IPS-NIHi7 (cell line): ENCODE measurements around the gene ABCC1.
A peak's percentile ranks its signal among the peaks of the same experiment; 100 is the strongest.

Experiments used
- DNase-seq: peaks from one replicate; pipeline ENCODE4 v3.0.0; 2012; ENCODE audit warnings: mixed read lengths; ENCODE audit errors: extremely low spot score

ABCC1 gene

DNA sequence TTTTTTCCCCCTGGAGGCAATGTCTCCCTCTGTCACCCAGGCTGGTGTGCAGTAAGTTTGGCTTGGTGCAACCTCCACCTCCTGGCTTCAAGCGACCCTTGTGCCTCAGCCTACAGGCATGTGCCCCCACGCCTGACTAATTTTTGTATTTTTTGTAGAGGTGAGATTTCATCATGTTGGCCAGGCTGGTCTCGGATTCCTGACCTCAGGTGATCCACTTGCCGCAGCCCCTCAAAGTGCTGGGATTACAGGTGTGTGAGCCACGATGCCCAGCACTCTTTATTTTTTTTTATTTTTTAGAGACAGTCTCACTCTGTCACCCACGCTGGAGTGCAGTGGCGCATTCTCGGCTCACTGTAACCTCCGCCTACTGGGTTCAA, 160.7 kb downstream of the ABCC1 start:
- DNase-seq = no peak

DNA sequence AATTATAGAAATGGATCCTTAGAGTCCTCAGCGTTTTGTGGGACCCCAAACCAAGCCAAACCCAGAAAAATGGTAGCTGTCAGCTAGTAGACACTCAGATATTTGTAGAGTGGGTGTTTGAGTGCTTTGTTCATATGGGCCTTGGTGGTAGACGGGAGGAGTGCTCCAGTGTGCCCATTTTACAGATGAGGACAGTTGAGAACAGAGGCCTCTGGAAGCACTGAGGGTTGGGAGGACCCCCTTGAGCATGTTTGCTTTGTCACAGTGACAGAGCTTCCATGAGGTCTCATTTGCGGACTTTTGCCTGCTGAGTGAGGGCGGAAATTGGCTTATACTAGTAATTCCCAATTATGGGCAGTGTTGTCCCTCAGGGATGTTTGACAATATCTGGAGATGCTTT, 162.2 kb downstream of the ABCC1 start:
- no peak for DNase-seq

DNA sequence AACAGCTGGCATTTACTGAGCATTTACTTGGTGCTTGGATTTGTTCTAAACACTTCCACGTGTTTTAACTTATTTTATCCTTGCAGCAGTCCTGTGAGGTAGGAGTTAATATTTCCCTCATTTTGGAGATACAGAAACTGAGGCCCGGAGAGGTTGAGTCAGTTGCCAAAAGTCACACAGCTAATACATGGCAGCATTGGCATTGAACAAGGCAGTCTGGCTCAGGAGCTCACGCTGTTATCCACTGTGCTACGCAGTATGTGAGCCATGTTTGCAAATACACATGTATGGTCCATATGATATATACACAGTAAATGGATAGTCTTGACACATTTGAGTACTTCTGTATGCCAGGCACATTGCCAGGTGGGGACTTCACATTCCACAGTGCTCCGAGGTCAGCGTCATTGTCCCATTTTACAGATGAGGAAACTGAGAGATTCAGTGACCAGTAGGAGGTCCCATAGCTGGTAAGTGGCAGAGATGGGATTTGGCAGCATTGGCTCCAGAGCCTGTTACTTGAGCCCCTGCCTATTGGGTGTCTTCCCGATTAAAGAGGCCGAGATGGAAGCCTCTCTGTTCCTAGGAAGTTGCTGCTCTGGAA, 163.1 kb downstream of the ABCC1 start:
- DNase-seq = no peak

DNA sequence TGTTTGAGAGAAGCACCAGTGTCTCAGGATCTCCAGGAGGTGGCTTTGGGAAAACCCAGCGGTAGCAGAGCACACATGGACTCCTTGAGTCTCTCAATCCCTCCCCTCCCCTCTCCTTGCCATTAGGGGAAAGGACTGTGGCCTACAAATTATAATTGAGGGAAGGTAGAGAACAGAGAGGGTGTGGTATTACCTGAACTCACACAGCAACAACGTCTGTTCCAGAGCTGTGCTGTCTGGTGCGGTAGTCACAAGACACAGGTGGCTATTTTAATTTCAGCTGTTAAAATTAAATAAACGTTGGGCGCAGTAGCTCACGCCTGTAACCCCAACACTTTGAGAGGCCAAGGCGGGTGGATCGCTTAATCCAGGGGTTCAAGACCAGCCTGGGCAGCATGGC, 163.7 kb downstream of the ABCC1 start:
- no peak for DNase-seq

DNA sequence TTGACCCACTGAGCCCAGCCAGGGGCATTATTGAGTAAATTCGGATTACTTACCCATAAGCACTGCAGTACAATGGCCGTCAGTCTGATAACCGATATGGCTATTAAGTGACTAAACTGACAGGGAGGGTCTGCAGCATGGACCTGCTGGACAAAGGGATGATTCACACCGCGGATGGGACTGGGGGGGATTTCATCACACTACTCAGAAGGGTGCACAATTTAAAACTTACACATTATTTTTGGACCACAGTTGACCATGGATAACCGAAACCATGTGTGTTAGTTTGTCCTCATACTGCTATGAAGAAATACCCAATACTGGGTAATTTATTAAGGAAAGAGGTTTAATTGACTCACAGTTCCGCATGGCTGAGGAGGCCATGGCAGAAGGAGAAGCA, 167.4 kb downstream of the ABCC1 start:
- no peak for DNase-seq

DNA sequence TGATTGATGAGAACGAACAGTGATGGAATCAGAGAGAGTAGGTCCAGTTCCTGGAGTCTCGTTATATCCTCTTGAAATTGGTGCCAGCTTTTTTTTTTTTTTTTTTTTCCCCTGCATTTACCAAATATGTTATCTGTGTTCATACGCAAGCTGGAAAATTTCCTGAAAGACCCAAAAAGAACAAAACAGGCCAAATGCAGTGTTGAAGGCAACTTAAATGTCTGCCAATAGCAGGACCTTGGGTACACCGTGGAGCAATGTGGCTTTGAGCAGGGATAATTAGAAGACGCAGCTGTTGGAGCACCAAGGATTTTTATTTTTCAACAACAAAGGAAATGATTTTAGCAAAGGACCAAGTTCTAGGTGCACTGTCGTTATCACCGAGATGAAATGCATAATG, 168.9 kb downstream of the ABCC1 start:
- DNase-seq = no peak

DNA sequence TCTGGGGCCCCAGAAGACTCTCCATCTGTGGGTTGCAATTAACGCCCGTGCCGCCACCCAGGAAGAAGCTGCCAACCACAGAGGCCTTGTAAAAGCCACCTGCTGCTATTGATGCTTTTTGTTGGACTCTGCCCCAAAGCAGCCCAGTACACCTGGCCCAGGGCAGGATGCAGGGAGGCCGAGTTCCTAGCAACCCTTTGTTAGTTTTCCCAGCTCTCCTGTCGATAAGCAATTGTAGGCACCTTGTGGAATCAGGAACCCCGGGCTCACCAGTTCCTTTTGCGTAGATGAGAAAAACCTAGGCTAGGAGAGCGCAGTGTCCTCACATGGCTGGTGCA, 170.6 kb downstream of the ABCC1 start:
- DNase-seq = no peak

DNA sequence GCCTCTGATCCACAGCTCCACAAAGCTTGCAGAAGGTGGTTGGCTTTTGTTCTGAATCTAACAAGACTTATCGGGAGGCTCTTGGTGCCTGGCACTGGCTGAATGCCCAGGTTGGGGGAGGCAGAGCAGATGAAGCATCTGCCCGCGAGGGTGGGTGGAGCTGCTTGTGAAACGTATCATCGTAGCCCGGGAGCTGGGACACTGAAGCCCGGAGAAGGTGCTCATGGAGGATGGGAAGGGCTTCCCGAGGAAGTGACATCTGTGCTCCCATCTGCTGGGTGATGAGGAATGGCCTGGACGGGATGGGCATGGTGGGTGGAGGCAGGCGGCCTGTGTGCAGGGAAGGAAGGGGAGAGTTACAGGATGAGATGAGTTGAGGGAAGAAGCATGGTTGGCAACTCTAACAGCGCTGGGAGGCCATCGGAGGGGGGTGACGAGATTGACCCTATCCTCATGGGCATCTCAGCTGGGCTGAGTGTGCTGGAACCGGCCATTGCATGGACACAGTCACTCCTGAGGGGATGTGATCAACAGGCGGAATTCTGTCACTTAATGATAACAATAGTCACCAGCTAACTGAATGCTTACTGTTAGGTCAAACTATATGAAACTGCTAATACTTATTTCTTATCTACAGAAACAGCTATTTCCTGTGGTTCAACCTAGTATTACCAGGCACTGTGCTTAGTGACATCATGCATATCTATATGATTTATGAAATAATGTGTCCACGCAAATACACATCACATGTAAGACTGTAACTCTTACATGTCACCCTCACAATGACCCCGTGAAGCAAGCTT, 171.2 kb downstream of the ABCC1 start:
- no peak for DNase-seq

DNA sequence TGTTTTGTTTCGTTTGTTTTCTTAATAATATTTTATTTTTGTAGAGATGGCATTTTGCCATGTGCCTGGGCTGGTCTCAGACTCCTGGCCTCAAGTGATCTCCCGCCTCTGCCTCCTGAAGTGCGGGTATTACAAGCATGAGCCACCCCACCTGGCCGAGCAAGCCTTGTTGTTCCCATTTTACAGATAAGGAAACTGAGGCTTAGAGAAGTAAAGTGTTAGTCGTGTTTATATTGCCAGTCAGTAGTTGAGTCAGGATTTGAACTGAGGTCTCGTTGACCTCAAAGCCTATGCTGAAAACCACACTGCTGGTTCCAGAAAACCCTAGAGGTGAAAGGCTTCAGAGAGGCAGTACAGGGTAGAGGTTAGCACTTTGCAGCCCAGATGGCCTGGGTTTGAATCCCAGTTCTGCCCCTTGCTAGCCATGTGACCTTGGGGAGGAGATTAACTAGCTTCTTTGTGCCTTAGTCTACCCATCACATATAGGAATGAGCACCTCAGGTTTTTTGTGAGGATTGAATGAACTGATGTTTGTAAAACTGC, 171.8 kb downstream of the ABCC1 start:
- no peak for DNase-seq

DNA sequence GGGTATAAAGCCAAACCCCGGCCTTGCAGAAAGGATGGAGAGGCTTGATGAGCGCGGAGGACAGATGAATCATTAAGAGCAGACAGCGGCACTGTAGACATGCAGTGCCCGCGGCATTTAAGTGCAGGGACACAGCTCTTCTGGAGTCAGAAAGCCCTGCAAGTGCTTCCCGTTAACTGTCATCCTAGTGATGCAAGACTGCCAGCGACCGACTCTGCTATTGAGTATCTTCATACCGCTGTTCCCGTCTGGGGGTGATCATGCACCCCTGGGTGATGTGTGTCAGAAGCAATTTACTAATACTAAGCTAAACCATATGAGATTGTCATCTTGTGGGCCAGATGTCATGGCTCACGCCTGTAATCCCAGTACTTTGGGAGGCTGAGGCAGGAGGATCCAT, 172.8 kb downstream of the ABCC1 start:
- no peak for DNase-seq

DNA sequence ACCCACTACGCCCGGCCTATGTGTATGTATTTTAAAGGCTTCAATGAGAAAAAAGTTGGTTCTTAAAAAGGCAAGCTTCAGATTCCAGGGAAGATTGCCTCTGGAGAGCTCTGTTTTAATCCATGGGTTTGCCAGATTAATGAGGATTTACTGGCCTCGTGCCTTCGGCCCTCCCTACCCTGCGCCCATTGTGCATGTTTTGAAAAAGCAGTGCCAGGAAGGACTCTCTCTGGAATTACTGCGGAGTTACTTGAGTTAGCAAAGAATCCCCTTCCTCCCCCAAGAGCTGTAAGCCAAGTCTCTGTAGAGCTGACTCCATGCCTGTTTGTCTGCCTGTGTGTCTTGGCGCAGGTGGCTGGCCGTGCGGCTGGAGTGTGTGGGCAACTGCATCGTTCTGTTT, 175.0 kb downstream of the ABCC1 start:
- DNase-seq = no peak

DNA sequence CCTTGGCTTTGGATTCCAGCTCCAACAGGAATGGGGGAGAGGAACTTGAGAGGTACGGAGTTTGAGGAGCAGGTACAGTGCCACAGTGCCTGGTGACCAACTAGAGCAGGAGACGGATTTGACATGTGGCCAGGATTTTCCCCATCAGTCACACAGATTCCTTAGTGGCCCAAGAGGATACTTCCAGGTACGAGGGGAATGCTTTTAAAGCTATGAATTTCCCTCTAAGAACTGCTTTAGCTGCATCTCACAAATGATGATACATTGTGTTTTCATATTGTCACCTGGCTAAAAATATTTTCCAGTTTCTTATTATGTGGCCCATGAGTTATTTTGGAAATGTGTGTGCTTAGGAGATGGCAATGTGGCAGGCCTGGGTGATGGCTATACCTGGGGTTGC, 175.6 kb downstream of the ABCC1 start:
- no peak for DNase-seq

DNA sequence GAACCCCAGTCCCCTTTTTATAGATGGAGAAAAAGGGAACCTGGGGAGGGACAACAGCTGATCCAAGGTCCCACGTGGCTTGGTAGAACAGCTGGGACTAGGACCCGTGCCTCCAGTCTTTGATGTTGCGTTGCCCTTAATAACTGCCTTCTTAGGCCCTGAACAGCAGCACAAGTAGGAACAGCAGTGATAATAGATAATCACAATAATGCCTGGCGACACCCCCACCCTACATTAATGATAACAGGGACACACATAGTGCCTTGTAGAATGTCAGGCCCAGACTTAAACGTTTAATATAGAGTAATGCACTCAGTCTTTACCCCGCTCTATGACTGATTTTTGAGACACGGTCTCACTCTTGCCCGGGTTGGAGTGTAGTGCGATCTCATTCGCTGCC, 177.5 kb downstream of the ABCC1 start:
- no peak for DNase-seq

DNA sequence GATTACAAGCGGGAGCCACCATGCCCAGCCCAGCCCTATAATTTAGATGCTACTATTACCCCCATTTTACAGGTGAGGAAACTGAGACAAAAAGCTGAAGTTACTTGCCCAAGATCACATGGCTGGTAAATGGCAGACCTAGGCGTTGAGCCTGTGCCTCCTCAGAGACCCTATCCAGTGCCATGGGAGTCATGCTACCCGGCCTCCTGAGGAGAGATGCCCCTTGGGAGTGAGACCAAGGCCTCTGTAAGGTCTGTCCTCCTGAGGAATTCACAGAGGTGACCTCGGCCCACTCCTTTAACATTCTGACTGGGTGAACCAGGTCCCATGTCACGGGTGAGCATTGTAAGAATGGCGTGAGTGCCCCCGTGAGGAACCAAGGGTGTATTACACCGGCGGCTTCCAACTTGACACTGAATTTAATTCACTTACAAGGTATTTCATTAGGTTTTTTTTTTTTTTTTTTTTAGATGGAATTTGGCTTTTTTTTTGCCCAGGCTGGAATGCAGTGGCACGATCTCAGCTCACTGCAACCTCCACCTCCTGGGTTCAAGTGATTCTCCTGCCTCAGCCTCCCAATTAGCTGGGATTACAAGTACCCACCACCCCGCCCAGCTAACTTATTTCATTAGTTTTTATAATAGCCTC, 178.2 kb downstream of the ABCC1 start:
- DNase-seq = peak; percentile 92

DNA sequence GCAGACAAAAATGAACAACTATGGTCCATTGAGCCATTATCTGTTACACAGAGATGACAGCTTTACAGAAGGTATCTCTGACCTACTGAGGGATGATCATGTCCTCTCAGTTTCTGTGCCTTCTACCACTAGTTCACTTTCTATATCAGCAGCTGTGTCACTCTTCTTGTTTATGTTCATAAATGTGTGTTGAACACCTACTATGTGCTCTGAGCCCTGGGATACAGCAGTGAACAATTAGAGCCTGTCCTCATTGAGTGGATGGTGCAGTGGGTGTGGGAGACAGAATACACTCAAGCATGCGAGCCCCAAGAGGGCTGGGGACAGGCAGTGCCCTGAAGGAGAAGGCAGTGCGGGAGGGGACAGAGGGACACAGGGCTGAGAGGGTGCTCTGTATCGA, 181.8 kb downstream of the ABCC1 start:
- no peak for DNase-seq

DNA sequence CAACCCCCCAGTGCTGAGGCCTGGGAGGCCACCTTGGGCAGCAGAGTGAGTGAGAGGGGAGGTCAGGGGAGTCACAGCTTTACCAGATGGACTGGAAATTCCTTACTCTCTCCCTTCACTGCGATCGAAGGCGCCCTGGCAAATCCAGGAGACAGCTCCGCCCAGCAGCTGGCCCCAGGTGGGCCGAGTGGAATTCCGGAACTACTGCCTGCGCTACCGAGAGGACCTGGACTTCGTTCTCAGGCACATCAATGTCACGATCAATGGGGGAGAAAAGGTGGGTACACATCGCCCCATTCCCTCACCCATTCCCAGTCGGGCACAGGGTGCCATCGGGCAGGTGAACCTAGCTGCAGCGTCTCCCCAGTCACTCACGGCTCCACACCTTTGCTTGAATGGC, 182.2 kb downstream of the ABCC1 start:
- DNase-seq = no peak

DNA sequence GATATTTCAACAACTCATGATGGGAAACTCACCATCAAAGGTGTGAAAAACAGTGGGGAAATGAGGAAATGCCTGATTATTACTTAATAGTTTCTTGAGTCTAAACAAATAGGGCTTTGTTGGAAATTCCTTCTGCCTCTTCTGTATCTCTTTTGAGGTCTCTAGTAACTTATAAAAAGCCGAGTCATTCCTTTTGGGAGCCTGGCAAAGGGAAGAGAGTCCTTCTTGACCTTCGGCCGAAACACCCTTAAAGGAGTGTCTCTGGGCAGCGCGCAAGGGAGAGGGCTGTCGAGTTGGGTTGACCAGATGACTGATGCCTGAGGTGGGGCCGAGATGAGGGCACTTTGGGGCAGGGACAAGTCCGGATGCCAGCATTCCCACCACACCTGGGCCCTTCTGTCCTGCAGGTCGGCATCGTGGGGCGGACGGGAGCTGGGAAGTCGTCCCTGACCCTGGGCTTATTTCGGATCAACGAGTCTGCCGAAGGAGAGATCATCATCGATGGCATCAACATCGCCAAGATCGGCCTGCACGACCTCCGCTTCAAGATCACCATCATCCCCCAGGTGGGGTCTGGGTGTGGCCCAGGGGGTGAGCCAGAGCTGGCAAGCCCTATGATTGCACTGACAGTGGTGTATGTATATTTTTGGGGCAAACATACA, 184.7 kb downstream of the ABCC1 start:
- DNase-seq = no peak

DNA sequence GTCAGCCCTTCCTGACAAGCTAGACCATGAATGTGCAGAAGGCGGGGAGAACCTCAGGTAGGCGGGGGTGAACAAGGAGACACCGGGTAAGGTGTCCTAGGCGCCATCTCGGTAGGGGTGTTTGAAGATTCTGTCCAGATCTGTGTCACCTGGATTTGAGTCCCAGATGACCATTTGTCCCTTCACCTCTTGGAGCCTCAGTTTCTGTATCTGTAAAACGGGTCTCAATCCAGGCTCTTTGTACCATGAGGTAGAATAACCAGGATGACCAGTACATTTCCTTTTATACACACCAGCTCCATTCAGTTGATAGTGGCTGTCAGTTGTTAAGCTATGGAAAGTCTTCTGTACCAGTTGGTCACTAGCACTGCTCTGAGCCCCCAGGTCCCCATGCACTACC, 187.2 kb downstream of the ABCC1 start:
- no peak for DNase-seq

DNA sequence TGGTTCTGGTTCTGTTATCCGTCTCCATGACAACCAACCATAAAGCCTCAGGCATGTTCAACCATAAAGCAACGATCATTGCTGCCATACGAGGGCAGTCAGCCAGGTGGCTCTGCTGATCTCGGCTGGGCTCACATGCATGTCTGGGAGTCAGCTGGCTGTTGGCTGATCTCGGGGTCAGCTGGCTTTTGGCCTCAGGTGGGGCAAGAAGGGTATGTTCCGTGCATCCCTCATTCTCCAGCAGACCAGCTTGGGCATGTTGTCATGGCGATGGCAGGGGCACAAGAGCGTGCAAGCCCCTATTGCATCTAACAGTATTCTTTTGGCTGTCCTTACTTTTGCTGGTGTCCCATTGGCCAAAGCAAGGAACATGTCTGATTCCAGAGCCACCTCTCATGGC, 187.7 kb downstream of the ABCC1 start:
- no peak for DNase-seq

DNA sequence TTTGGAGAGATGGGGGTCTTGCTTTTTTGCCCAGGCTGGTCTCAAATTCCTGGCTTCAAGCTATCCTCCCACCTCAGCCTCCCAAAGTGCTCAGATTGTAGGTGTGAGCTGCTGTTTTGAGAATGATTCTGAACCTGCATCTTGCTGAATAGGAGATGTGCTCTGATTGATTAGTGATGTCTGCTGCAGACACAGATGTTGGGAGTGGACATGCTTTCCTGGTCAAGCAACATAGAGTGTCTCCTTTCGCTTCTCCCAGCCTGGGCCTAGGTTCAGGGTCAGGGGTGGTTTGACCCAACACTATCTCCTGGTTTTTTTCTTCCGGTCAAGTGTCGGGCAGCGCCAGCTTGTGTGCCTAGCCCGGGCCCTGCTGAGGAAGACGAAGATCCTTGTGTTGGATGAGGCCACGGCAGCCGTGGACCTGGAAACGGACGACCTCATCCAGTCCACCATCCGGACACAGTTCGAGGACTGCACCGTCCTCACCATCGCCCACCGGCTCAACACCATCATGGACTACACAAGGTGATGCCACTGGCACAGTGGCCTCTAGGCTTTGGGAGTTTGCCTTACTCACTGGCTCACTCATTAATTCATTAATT, 188.7 kb downstream of the ABCC1 start:
- no peak for DNase-seq

DNA sequence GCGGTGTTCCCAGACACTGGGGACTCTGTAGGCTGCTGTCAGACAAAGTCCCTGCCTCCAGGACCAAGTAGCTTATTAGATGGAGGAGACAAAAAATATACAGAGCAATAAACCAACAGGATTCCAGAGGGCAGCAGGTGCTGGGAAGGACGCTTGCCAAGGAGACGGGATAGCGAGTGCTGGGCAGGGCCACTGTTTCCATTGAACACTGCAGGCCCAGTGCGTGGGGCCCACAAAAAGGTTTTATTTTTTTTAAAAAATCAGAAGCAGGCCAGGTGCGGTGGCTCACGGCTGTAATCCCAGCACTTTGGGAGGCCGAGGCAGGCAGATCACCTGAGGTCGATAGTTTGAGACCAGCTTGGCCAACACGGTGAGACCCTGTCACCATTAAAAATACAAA, 189.6 kb downstream of the ABCC1 start:
- DNase-seq = no peak

DNA sequence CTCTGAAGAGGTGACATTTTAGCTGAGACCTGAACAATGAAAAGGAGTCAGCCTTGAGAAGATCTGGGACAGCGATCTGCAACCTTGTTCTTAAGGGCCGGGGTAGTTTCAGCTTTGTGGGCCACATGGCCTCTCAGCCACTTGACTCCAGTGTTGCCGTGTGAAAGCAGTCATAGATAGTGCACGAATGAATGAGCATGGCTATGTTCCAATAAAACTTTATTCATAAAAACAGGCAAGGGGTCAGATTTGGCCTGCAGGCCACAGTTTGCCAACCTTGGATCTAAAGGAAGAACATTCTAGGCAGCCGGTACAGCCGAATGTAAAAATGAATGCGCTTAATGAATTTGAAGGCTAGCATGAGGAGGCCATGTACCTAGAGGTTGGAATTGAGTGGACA, 190.4 kb downstream of the ABCC1 start:
- no peak for DNase-seq
